K562 (cell line): Measurements from ENCODE around the gene UNC5B. TPM values are rescaled to one million over a fixed set of nuclear protein-coding genes. Genes with fewer than 3 reads are reported as not detected.

Source experiments
- ATAC-seq: fragments of 200-7000 bp; cut with Tn5 transposase; 3 replicates; pipeline ENCODE4 v1.9.1; 2020; ENCODE audit warnings: moderate library complexity
- BruUV-seq: library from RNA; stranded (reverse); fragments of 400-500 nt; replicated peaks from 2 replicates; lab custom pipeline; 2021; lab: Mats Ljungman, UMichigan
- CTCF ChIA-PET: fragments of 300-600 bp; formaldehyde crosslinking; extraction: SDS; loops from one replicate; lab custom pipeline; 2021; ENCODE audit warnings: low intra/inter-chr PET ratio; lab: Yijun Ruan, JAX
- POLR2A ChIA-PET: fragments of 300-600, 350-650 bp; sonication (Branson Sonifier 250); formaldehyde crosslinking; extraction: SDS; loops from one replicate; lab custom pipeline; 2021; ENCODE audit warnings: antibody characterized with exemption, inconsistent platforms; lab: Yijun Ruan, JAX
- DNase-seq, 4 experiments: peaks; one replicate each; pipeline versions ENCODE4 v3.0.0 to v3.0.0-alpha.2; 2011 to 2018; ENCODE audit warnings: low spot score in 3 of 4, mixed read lengths in 3 of 4; ENCODE audit errors: extremely low read depth in 1 of 4
- FAIRE-seq: peaks from 2 replicates; lab custom pipeline; 2011; peaks lifted over from hg19 to GRCh38; lab: Jason Lieb, UNC
- H2AFZ ChIP-seq: 2 replicates; pipeline ENCODE4 v1.6.0; 2011; ENCODE audit warnings: low read depth, low read length, control low read depth, inconsistent platforms
- H3K27ac ChIP-seq: fragments of 200-600 bp; 3 replicates; pipeline ENCODE4 v1.8.0; 2011; ENCODE audit warnings: low read depth, mild to moderate bottlenecking, control low read depth, inconsistent platforms, low read length, moderate library complexity, mixed read lengths; ENCODE audit errors: extremely low read depth
- H3K27me3 ChIP-seq, 2 experiments: fragments of 300-600 bp in 1 of 2; 2 replicates in 1 of 2; 3 replicates in 1 of 2; pipeline versions ENCODE4 v1.6.0 to v1.8.0; 2011; ENCODE audit warnings: inconsistent platforms in 2 of 2, low read length in 2 of 2, mild to moderate bottlenecking in 1 of 2, mixed read lengths in 1 of 2, moderate library complexity in 1 of 2; ENCODE audit not compliant: control insufficient read depth in 2 of 2, insufficient read depth in 2 of 2
- H3K36me3 ChIP-seq: fragments of 300-600 bp; 3 replicates; pipeline ENCODE4 v1.8.0; 2011; ENCODE audit warnings: mild to moderate bottlenecking, low read length, inconsistent platforms; ENCODE audit not compliant: control insufficient read depth, insufficient read depth
- H3K4me1 ChIP-seq, 2 experiments: fragments of 200-600 bp in 1 of 2; replicated peaks in 1 of 2; 2 replicates in 1 of 2; 3 replicates in 1 of 2; pipeline versions ENCODE4 v1.5.1 to v1.8.0; 2011; ENCODE audit warnings: inconsistent platforms in 2 of 2, low read length in 2 of 2, mild to moderate bottlenecking in 1 of 2, mixed read lengths in 1 of 2, moderate library complexity in 1 of 2; ENCODE audit not compliant: control insufficient read depth in 2 of 2, insufficient read depth in 2 of 2
- H3K4me2 ChIP-seq: 2 replicates; pipeline ENCODE4 v1.6.1; 2011; ENCODE audit warnings: low read length, control low read depth, inconsistent platforms, mixed read lengths; ENCODE audit not compliant: insufficient read depth
- H3K4me3 ChIP-seq: fragments of 200-600 bp; sonication (generic), shearing (Covaris generic); 2 replicates; pipeline ENCODE4 v1.5.1; 2016; ENCODE audit warnings: control low read depth, inconsistent platforms
- H3K79me2 ChIP-seq: fragments of 200-600 bp; 3 replicates; pipeline ENCODE4 v1.8.0; 2011; ENCODE audit warnings: low read length, inconsistent platforms; ENCODE audit not compliant: control insufficient read depth, insufficient read depth
- H3K9ac ChIP-seq, 2 experiments: 2 replicates each; pipeline versions ENCODE4 v1.6.0 to v1.6.1; 2011; ENCODE audit warnings: low read depth in 2 of 2, low read length in 2 of 2, control low read depth in 1 of 2, inconsistent platforms in 1 of 2, mild to moderate bottlenecking in 1 of 2, mixed read lengths in 1 of 2; ENCODE audit not compliant: insufficient read depth in 1 of 2
- H3K9me1 ChIP-seq: one replicate; pipeline ENCODE4 v1.6.0; 2011; ENCODE audit warnings: inconsistent platforms, mild to moderate bottlenecking, low read length, moderate library complexity; ENCODE audit not compliant: control insufficient read depth, insufficient read depth
- H3K9me3 ChIP-seq: replicated peaks from 2 replicates; pipeline ENCODE4 v1.5.1; 2011; ENCODE audit warnings: low read depth, low read length, inconsistent platforms; ENCODE audit not compliant: control insufficient read depth, insufficient read depth
- H4K20me1 ChIP-seq: replicated peaks from 2 replicates; pipeline ENCODE4 v1.6.1; 2011; ENCODE audit warnings: low read length, inconsistent platforms, mixed read lengths; ENCODE audit not compliant: control insufficient read depth, insufficient read depth
- BRD4 ChIP-seq: fragments of 200-600 bp; sonication (generic); IDR thresholded peaks from 2 replicates; pipeline ENCODE4 v1.6.1; 2017; ENCODE audit warnings: inconsistent platforms
- CREB1 ChIP-seq, 2 experiments: sonication (generic) in 1 of 2; formaldehyde crosslinking in 1 of 2; IDR thresholded peaks; 2 replicates each; pipeline versions ENCODE4 v1.6.1 to v1.8.0; 2012 to 2022; ENCODE audit warnings: inconsistent platforms in 1 of 2, mild to moderate bottlenecking in 1 of 2, missing genetic modification reagents in 1 of 2, moderate library complexity in 1 of 2
- HDAC3 ChIP-seq: fragments of 450-650 bp; IDR thresholded peaks from 2 replicates; pipeline ENCODE4 v1.6.1; 2018; ENCODE audit warnings: borderline replicate concordance, mild to moderate bottlenecking, moderate library complexity; ENCODE audit not compliant: partially characterized antibody
- HMGN3 ChIP-seq: IDR thresholded peaks from 2 replicates; pipeline ENCODE4 v1.6.1; 2011; ENCODE audit warnings: borderline replicate concordance, low read depth, mild to moderate bottlenecking, mixed read lengths, low read length; ENCODE audit not compliant: insufficient read length; ENCODE audit errors: extremely low read depth
- KHSRP ChIP-seq: fragments of 450-650 bp; IDR thresholded peaks from 2 replicates; pipeline ENCODE4 v1.6.1; 2017
- LCOR ChIP-seq: sonication (generic); formaldehyde crosslinking; IDR thresholded peaks from 2 replicates; pipeline ENCODE4 v1.8.0; 2022; ENCODE audit warnings: mild to moderate bottlenecking, missing genetic modification reagents
- MYBL2 ChIP-seq, 2 experiments: fragments of 450-650 bp in 1 of 2; sonication (generic) in 1 of 2; formaldehyde crosslinking in 1 of 2; IDR thresholded peaks; 2 replicates each; pipeline versions ENCODE4 v1.6.1 to v1.8.1; 2017 to 2022; ENCODE audit warnings: borderline replicate concordance in 1 of 2, inconsistent platforms in 1 of 2, low read depth in 1 of 2, mild to moderate bottlenecking in 1 of 2, missing genetic modification reagents in 1 of 2, moderate library complexity in 1 of 2
- NUFIP1 ChIP-seq: fragments of 450-650 bp; IDR thresholded peaks from 2 replicates; pipeline ENCODE4 v1.6.1; 2018; ENCODE audit not compliant: partially characterized antibody
- POLR3G ChIP-seq: IDR thresholded peaks from 2 replicates; pipeline ENCODE4 v1.6.1; 2011; ENCODE audit not compliant: insufficient read length, insufficient replicate concordance; ENCODE audit errors: extremely low read depth
- RBFOX2 ChIP-seq: fragments of 200-400 bp; formaldehyde crosslinking; IDR thresholded peaks from 2 replicates; pipeline ENCODE4 v1.6.1; 2017; ENCODE audit warnings: low read depth, mild to moderate bottlenecking, low read length, moderate library complexity
- SRSF1 ChIP-seq: fragments of 200-400 bp; formaldehyde crosslinking; IDR thresholded peaks from 2 replicates; pipeline ENCODE4 v1.6.1; 2017; ENCODE audit warnings: mild to moderate bottlenecking, low read depth, low read length, moderate library complexity
- TAF15 ChIP-seq: fragments of 200-400 bp; formaldehyde crosslinking; IDR thresholded peaks from 2 replicates; pipeline ENCODE4 v1.6.1; 2017; ENCODE audit warnings: mild to moderate bottlenecking, low read depth, low read length, moderate library complexity
- TCFL5 ChIP-seq: fragments of 250-450 bp; sonication (Bioruptor Pico); conservative IDR thresholded peaks from 2 replicates; pipeline ENCODE4 v1.6.1; 2021; ENCODE audit warnings: mild to moderate bottlenecking, moderate library complexity, matching md5 sums
- ZBTB17 ChIP-seq: fragments of 450-650 bp; formaldehyde crosslinking; IDR thresholded peaks from 2 replicates; pipeline ENCODE4 v1.4.0; 2020; ENCODE audit warnings: mild to moderate bottlenecking
- ZKSCAN1 ChIP-seq: fragments of 150-350 bp; IDR thresholded peaks from 2 replicates; pipeline ENCODE4 v1.6.1; 2016; ENCODE audit warnings: low read depth, low read length
- ZNF121 ChIP-seq: sonication (generic); formaldehyde crosslinking; conservative IDR thresholded peaks from 2 replicates; pipeline ENCODE4 v1.8.0; 2022; ENCODE audit warnings: missing genetic modification reagents
- ZNF143 ChIP-seq: sonication (generic); formaldehyde crosslinking; IDR thresholded peaks from 2 replicates; pipeline ENCODE4 v1.9.0; 2022; ENCODE audit warnings: mild to moderate bottlenecking, missing genetic modification reagents
- ZNF41 ChIP-seq: fragments of 250-450 bp; sonication (Bioruptor Pico); conservative IDR thresholded peaks from 2 replicates; pipeline ENCODE4 v1.4.0; 2020; ENCODE audit warnings: mild to moderate bottlenecking
- ZNF668 ChIP-seq: fragments of 250-450 bp; sonication (Bioruptor Pico); IDR thresholded peaks from 2 replicates; pipeline ENCODE4 v1.8.0; 2022; ENCODE audit warnings: mild to moderate bottlenecking, inconsistent platforms
- ZNF764 ChIP-seq: fragments of 250-450 bp; sonication (Bioruptor Pico); IDR thresholded peaks from 2 replicates; pipeline ENCODE4 v1.4.0; 2020; ENCODE audit warnings: low read depth, mild to moderate bottlenecking, moderate library complexity
- WGBS: fragments of 100-300 bp; shearing (Covaris generic); methylation state at CpG from one replicate; pipeline ENCODE4 v1.1.6; 2016; ENCODE audit warnings: low coverage, mixed read lengths; ENCODE audit not compliant: insufficient coverage; ENCODE audit errors: missing lambda C conversion rate; 5-methylcytosine and 5-hydroxymethylcytosine counted together
- in situ Hi-C: fragments of 300-500 bp; cut with MboI; formaldehyde crosslinking; loops from 4 replicates; pipeline ENCODE4 v1.15.0; 2018; ENCODE audit warnings: inconsistent platforms, mixed read lengths
- intact Hi-C: fragments of 100-400 bp; cut with micrococcal nuclease; formaldehyde crosslinking; loops from 2 replicates; pipeline ENCODE4 v1.14.2; 2022
- polyA plus RNA-seq, 8 experiments: library from polyadenylated mRNA; depleted of rRNA in 4 of 8; stranded (reverse) in 5 of 8; unstranded in 3 of 8; fragments of >200 nt; fragmentation: Nextera tagmentation in 2 of 8; fragmentation: Illumina TruSeq in 1 of 8; extraction: Ambion mirVana in 2 of 8; extraction: Trizol in 1 of 8; gene quantifications; 2 replicates each; pipeline versions ENCODE4 v1.2.1 to v1.2.3, GENCODE V29; 2011 to 2014; ENCODE audit warnings: inconsistent platforms in 1 of 8, missing spikeins in 1 of 8
- total RNA-seq, 7 experiments: library from RNA; depleted of rRNA in 6 of 7; stranded (reverse); fragments of >200 nt in 6 of 7; fragmentation: Illumina TruSeq in 2 of 7; extraction: Trizol in 2 of 7; gene quantifications; 2 replicates each; pipeline versions ENCODE4 v1.2.1 to v1.2.3, GENCODE V29; 2011 to 2021; ENCODE audit warnings: low replicate concordance in 1 of 7
- TF ChIP-seq, protein P1 (sequence below): fragments of 250-450 bp; sonication (Bioruptor Pico); IDR thresholded peaks from 2 replicates; pipeline ENCODE4 v1.8.0; 2022; ENCODE audit warnings: moderate library complexity, mild to moderate bottlenecking, inconsistent platforms

The UNC5B gene
- total and polyA plus RNA-seq, 9 of the 15 experiments (the other 6 are each of a cell fraction or from before 2014, with no cell fraction given): 0.10 to 8.4 (median 2.1) TPM

DNA sequence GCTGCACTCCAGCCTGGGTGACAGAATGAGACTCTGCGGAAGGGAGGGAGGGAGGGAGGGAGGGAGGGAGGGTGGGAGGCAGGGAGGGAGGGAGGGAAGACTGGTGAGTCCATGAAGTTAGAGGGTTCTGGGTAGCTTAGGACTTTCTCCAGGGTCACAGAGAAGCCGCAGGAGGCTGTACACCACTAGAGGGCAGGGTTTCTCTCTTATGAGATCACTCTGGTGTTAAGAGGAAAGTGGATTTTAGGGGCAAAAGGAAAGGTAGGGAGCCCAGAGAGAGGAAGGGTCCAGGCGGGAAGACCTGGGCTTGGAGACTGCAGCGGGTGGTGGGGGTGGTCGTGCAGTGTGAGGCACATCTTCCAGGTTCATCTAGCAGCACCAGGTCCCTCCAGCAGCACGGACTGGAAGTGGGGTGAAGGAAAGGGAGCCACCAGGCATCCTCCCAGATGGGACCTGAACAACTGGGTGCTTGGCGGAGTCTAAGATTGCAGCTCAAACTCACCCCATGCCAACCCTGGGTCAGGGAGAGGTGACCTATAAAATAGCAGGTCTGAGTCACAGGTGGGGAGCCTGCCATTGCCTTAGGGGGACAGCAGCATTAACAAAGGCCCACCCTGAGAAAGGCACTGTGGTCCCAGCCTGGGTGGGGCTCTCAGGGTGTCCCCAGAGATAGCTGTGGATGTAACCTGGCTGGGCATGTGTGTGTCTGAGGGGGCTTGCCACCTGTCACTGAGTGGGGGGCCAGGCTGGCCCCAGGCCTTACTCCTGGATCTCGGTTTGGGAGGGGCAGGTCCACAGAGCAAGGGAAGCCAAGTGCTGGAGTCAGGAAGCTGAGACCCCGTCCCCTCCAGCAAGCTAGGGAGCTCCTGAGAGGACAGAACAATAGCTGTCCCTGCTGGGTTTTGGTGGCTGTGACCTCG, 58.2 kb downstream of the UNC5B start (continued):
- TF ChIP-seq RBFOX2 (peak; percentile 37; the same call in 1 of the 2 replicates), ZNF143 (CRISPR knock-in tag) (peak; percentile 38; the same call in 1 of the 2 replicates)

- Histone ChIP-seq H4K20me1 (peaks cover 8% of the 10 kb centered on the region; the same call in 1 of the 2 replicates), H3K9ac (0 out of 4 replicates have a peak overlapping the region, but pooled peaks of 1 of the 2 experiments have one; percentile 4), H3K36me3 (no peaks in the 10 kb centered on the region), H3K9me1 (no peaks in the 10 kb centered on the region), H3K9me3 (no peaks in the 10 kb centered on the region), H3K27me3 (no peaks in the 10 kb centered on the region; a peak in 2 of 5 replicates), H3K79me2 (no peaks in the 10 kb centered on the region), H3K27ac (no peak overlapping the region), H3K4me1 (peaks cover 19 to 22% of the 10 kb centered on the region in 2 experiments), H2AFZ (no peak overlapping the region), H3K4me3 (no peak overlapping the region), H3K4me2 (no peak overlapping the region)
- ChIA-PET POLR2A (interaction anchor here (0.6 to 1.0 kb wide), 4 partner anchors 9 to 525 kb away, joined by 3 to 4 read pairs (median 4); no protein-coding TSS in a partner anchor), CTCF (interaction anchor here (0.7 kb wide), 1 partner anchor 14 kb away, joined by 3 read pairs; no protein-coding TSS in a partner anchor)
- DNase-seq (no peak), ATAC-seq (no peak), FAIRE-seq (no peak)
- 49% methylated on average over 14 of the region's 14 CpGs for WGBS
- in situ Hi-C loops: no loop called here
- no TSS peak for BruUV-seq
- intact Hi-C loops: no loop called here
- TF ChIP-seq ZNF668 (CRISPR knock-in tag) (no peak), SRSF1 (no peak), TCFL5 (CRISPR knock-in tag) (no peak), ZBTB17 (CRISPR knock-in tag) (no peak), TAF15 (no peak), MYBL2 (IDR thresholded peaks at IDR 0.05; ENCODE audit: low read depth) (no peak), MYBL2 (CRISPR knock-in tag; IDR thresholded peaks at IDR 0.05; ENCODE audit: borderline replicate concordance) (no peak), NUFIP1 (no peak), POLR3G (no peak), LCOR (CRISPR knock-in tag) (no peak), HDAC3 (no peak), CREB1 (IDR thresholded peaks at IDR 0.05) (no peak), CREB1 (CRISPR knock-in tag; IDR thresholded peaks at IDR 0.05) (no peak), ZKSCAN1 (no peak), HMGN3 (no peak), ZNF764 (CRISPR knock-in tag) (no peak), BRD4 (no peak), ZNF41 (CRISPR knock-in tag) (no peak), ZNF121 (CRISPR knock-in tag) (no peak), KHSRP (no peak)
- TF ChIP-seq, protein P1, sequence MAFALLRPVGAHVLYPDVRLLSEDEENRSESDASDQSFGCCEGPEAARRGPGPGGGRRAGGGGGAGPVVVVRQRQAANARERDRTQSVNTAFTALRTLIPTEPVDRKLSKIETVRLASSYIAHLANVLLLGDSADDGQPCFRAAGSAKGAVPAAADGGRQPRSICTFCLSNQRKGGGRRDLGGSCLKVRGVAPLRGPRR (CRISPR knock-in tag): no peak
These were observed 59.3 kb downstream of the UNC5B start for GRCh38 chr10:71271662-71272055.
